Central memory CD4-positive, alpha-beta T cell (primary cell): ENCODE results near the gene IL25.
"Not testable (repeated sequence)": the region's sequence is repeated elsewhere in the genome, so short reads cannot be mapped to it uniquely, and the experiment has no call there.

ENCODE experiments used
- DNase-seq: peaks from one replicate; pipeline ENCODE4 v3.0.0; 2022

IL25 gene

GRCh38 chr14:23411563-23412525, 39.2 kb downstream of the IL25 start:
- DNase-seq = no peak

- no peak for DNase-seq
Observed at GRCh38 chr14:23413681-23414080, 41.1 kb downstream of the IL25 start.

DNA sequence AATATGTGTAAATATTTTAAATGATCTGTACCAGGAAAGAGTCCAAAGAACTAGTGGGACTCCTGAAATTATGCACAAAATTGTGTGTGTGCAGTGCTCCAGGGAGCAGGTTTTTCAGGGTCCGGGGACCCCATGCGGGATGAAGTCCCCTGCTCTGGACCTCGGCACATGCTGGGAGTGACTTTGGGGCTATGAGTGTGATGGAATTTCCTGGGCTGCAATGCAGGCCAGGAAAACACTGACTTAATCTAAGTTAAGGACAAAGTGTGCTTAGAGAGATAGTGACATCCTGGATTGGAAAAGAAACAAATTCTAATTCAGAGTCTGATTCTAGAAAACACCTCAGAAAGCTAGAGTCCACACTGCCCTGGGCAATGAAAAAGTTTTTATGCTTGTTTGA, 41.6 kb downstream of the IL25 start:
- no peak for DNase-seq

- DNase-seq = no peak
Observed at GRCh38 chr14:23414906-23415820, 42.6 kb downstream of the IL25 start.

DNA sequence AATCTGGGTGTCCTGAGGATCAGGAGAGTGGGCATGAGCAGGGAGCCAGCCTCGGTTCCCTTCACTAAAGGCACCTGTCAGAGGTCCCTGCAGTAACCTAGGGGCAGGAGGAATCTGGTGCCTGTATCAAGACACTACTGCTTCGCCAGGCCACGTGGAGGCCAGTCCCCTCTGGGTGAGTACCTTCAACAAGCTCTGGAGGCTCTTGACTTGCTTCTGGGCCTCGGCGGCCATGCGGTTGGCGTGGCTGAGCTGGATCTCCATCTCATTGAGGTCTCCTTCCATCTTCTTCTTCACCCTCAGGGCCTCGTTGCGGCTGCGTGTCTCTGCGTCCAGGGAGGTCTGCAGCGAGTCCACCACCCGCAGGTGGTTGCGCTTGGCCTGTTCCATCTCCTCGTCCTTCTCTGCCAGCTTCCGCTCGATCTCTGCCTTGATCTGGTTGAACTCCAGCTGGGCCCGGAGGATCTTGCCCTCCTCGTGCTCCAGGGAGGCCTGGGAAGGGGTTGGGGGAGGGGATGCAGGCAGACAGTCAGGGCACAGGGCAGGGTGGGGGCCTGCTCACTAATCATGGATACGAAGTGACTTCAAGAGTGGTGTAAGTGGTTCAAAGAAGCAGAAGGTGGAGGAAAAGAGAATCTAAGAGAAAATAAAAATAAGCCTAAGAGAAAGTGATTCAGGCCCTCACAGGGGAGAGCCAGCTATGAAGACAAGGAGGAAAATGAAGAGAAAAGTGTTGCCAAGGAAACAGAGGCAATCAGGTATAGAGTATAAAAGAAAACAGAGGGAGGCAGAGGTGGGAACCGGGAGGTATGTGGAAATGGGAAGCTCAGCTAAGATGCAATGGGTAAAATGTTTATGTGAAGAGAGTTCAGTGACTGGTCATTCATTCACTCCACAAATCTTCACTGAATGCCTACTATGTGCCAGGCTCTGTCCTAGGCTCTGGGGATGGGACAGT, 43.5 kb downstream of the IL25 start:
- no peak for DNase-seq

DNA sequence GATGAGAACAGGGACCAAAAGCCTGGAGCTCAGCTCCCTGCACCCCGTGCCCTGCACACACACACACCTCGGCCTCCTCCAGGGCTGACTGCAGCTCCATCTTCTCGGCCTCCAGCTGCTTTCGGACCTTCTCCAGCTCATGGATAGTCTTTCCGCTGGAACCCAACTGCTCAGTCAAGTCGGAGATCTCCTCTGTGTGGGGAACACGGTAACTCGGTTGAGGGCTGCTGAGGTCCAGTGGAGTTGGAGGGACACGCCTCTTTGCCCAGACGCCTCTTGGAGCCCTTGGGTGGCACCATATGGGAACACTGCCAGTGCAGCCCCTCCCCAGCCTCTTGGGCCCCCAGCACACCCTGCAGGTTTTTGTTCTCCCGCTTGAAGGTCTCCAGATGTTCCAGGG, 44.2 kb downstream of the IL25 start:
- DNase-seq = no peak

DNA sequence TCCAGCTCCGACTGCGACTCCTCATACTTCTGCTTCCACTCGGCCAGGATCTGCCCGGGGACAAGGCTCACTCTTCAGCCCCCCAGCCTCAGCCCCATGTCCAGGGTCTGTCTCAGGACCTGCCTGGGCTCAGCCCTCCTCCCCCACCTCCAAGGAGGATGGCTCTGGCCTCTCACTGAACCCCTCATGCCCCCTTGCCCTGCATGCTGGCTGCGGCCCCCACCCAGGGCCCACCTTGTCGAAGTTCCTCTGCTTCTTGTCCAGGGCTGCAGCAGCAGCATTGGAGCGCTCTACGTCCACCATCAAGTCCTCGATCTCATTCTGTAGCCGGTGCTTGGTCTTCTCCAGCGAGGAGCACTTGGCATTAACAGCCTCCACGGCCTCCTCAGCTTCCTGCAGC, 44.7 kb downstream of the IL25 start:
- DNase-seq = not testable (repeated sequence)

GRCh38 chr14:23418021-23418420, 45.4 kb downstream of the IL25 start:
- no peak for DNase-seq

DNA sequence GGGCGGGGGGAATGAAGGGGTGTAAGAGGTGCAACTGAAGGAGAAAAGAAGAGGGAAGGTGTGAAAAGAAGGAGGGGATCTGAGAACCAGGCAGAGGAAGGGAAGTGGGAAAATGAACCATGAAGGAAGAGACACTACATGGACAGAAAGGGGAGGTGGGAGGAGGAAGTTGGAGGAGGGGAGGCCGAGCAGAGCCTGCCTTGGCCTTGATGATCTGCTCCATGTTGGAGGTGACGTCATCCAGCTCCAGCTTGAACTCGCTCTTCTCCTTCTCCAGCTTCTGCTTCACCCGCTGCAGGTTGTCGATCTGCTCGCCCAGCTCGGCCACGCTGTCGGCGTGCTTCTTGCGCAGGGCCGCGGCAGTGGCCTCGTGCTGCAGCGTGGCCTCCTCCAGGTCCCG, 47.0 kb downstream of the IL25 start:
- not testable (repeated sequence) for DNase-seq

DNA sequence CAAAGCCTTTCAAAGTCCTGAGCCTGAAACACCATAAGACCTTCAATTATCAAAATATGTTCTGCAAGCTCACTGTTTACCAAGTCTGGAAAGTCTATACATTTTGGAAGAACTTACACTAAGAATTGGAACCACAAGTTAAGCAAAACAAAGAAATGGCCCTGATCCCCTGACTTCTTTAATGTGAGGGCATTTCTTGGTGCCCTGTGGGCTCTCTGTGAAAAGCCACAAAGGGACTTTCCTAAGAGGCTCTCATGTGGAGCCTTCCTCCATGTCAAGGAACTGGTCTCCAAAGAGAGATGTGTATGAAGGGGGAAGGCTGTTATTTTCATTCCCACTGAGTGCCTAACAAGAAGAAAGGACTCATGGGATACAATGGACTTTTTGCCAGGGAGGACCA, 49.0 kb downstream of the IL25 start:
- DNase-seq = no peak

DNA sequence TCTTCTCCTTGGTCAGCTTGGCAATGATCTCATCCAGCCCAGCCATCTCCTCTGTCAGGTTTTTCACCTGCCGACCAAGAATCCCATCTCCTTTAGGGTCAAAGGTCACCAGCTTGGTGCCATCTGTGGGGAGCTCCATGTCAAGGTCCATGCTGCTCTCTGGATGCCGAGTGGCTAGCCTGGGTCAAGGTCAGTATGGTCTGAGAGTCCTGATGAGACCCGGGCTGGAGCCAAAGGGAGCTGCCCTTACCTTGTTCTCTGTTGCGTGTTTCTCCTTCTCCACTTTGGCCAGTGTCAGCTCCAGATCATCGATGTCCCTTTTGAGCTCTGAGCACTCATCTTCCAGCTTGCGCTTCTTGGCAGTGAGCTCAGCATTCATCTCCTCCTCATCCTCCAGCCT, 51.0 kb downstream of the IL25 start:
- DNase-seq = no peak

- DNase-seq = no peak
Observed at GRCh38 chr14:23425169-23425568, 52.6 kb downstream of the IL25 start.

- DNase-seq = not testable (repeated sequence)
Observed at GRCh38 chr14:23425798-23426197, 53.2 kb downstream of the IL25 start.
